ENCODE data around the gene AURKAIP1. TPM values are rescaled to one million over a fixed set of nuclear protein-coding genes. Genes with fewer than 3 reads are reported as not detected.

Gene AURKAIP1
- total and polyA plus RNA-seq, 2 of the 13 experiments (the other 11 are each of a cell fraction or from before 2014, with no cell fraction given), result 69.5 to 175 TPM

- no peak for TF ChIP-seq NONO (IDR thresholded peaks at IDR 0.05)
- 0 out of 2 replicates have a peak, but pooled peaks have one; percentile 51 for TF ChIP-seq NONO (CRISPR knock-in tag; conservative IDR thresholded peaks at IDR 0.05)
- no peak for TF ChIP-seq RBM39 (IDR thresholded peaks at IDR 0.05; ENCODE audit: low read depth, low read length, poor library complexity, severe bottlenecking)
- TF ChIP-seq HNRNPL (IDR thresholded peaks at IDR 0.05; ENCODE audit: low read depth, low read length), result 0 out of 2 replicates have a peak, but pooled peaks have one; percentile 45
- TF ChIP-seq ZNF777 (CRISPR knock-in tag; IDR thresholded peaks at IDR 0.05), result no peak
- TF ChIP-seq BHLHE40 (IDR thresholded peaks at IDR 0.05; ENCODE audit: low read length), result no peak
- TF ChIP-seq IKZF5 (CRISPR knock-in tag; IDR thresholded peaks at IDR 0.05), result peak; percentile 22; the same call in 1 of the 2 replicates
- TF ChIP-seq ZNF766 (CRISPR knock-in tag; IDR thresholded peaks at IDR 0.05; ENCODE audit: borderline replicate concordance), result no peak
- no peak for TF ChIP-seq SMAD3 (CRISPR knock-in tag; IDR thresholded peaks at IDR 0.05)
- 0 out of 2 replicates have a peak, but pooled peaks have one; percentile 39 for TF ChIP-seq ZBTB14 (CRISPR knock-in tag; IDR thresholded peaks at IDR 0.05)
- TF ChIP-seq ZBTB34 (CRISPR knock-in tag; IDR thresholded peaks at IDR 0.05), result no peak
- TF ChIP-seq PCBP1 (IDR thresholded peaks at IDR 0.05; ENCODE audit: borderline replicate concordance, low read depth, low read length), result 0 out of 2 replicates have a peak, but pooled peaks have one; percentile 8
- no peak for TF ChIP-seq CERS6 (CRISPR knock-in tag; IDR thresholded peaks at IDR 0.05)
- no peak for TF ChIP-seq ZNF101 (CRISPR knock-in tag; IDR thresholded peaks at IDR 0.05; ENCODE audit: borderline replicate concordance, low read depth)
- no peak for TF ChIP-seq KAT8 (CRISPR knock-in tag; IDR thresholded peaks at IDR 0.05)
- peak; percentile 13; the same call in 1 of the 2 replicates for TF ChIP-seq ZNF619 (CRISPR knock-in tag; IDR thresholded peaks at IDR 0.05)
- no peak for TF ChIP-seq JUN (CRISPR knock-in tag; IDR thresholded peaks at IDR 0.05)
- peak; percentile 54; the same call in 1 of the 2 replicates for TF ChIP-seq RBFOX2 (IDR thresholded peaks at IDR 0.05; ENCODE audit: low read depth, low read length)
- peak; percentile 63; the same call in 1 of the 2 replicates for TF ChIP-seq PATZ1 (CRISPR knock-in tag; IDR thresholded peaks at IDR 0.05)
- peak; percentile 71 for TF ChIP-seq STAG1 (CRISPR knock-in tag; IDR thresholded peaks at IDR 0.05)
- no peak for TF ChIP-seq PAF1 (CRISPR knock-in tag; IDR thresholded peaks at IDR 0.05)
- TF ChIP-seq GABPB1 (CRISPR knock-in tag; IDR thresholded peaks at IDR 0.05), result peak; percentile 61; the same call in 1 of the 2 replicates
- TF ChIP-seq ATM (IDR thresholded peaks at IDR 0.05; ENCODE audit: borderline replicate concordance), result no peak
These were observed 3.0 kb downstream of the AURKAIP1 start (continued) for GRCh38 chr1:1371746-1372711.
